Osteocyte (in vitro differentiated cells): ENCODE results near the gene S100A2. TPM values are rescaled to one million over a fixed set of nuclear protein-coding genes. Genes with fewer than 3 reads are reported as not detected.
"Not testable (repeated sequence)": the region's sequence is repeated elsewhere in the genome, so short reads cannot be mapped to it uniquely, and the experiment has no call there.

Experiments
- DNase-seq: peaks from one replicate; pipeline ENCODE4 v3.0.0; 2021; ENCODE audit warnings: mixed read lengths; ENCODE audit not compliant: unreplicated experiment; ENCODE audit errors: extremely low spot score
- H3K27ac Mint-ChIP-seq: one replicate; pipeline ENCODE4 v1.8.0; 2021; ENCODE audit warnings: mild to moderate bottlenecking, mixed read lengths; ENCODE audit not compliant: unreplicated experiment
- H3K27me3 Mint-ChIP-seq: one replicate; pipeline ENCODE4 v1.8.0; 2021; ENCODE audit warnings: mixed read lengths; ENCODE audit not compliant: unreplicated experiment
- H3K36me3 Mint-ChIP-seq: one replicate; pipeline ENCODE4 v1.8.0; 2021; ENCODE audit warnings: mixed read lengths; ENCODE audit not compliant: unreplicated experiment
- H3K4me1 Mint-ChIP-seq: one replicate; pipeline ENCODE4 v1.8.0; 2021; ENCODE audit warnings: mixed read lengths; ENCODE audit not compliant: unreplicated experiment
- H3K4me3 Mint-ChIP-seq: one replicate; pipeline ENCODE4 v1.8.0; 2021; ENCODE audit warnings: mild to moderate bottlenecking, moderate library complexity, mixed read lengths; ENCODE audit not compliant: unreplicated experiment
- H3K9me3 Mint-ChIP-seq: one replicate; pipeline ENCODE4 v1.8.0; 2021; ENCODE audit warnings: mixed read lengths; ENCODE audit not compliant: unreplicated experiment
- CTCF ChIP-seq: fragments of 200-600 bp; sonication (generic); IDR thresholded peaks from 2 replicates; pipeline ENCODE4 v1.5.0; 2021; ENCODE audit warnings: antibody characterized with exemption, mild to moderate bottlenecking, moderate library complexity
- total RNA-seq: library from RNA; stranded (reverse); gene quantifications from 2 replicates; pipeline ENCODE4 v1.2.1, GENCODE V29; 2021

Gene S100A2
- total RNA-seq, 1 donor from 2014 or later, result 8.9 TPM

GRCh38 chr1:153566414-153567371 lies 1.0 kb upstream of the S100A2 start:
- no peaks in the 10 kb centered on the region for H3K36me3 Mint-ChIP-seq
- H3K4me1 Mint-ChIP-seq, result peaks cover 53% of the 10 kb centered on the region
- H3K27me3 Mint-ChIP-seq, result no peaks in the 10 kb centered on the region
- peak; percentile 99 for DNase-seq
- H3K27ac Mint-ChIP-seq, result peak overlapping the region; percentile 100
- H3K9me3 Mint-ChIP-seq, result no peaks in the 10 kb centered on the region
- H3K4me3 Mint-ChIP-seq, result no peak overlapping the region
- no peak for TF ChIP-seq CTCF

DNA sequence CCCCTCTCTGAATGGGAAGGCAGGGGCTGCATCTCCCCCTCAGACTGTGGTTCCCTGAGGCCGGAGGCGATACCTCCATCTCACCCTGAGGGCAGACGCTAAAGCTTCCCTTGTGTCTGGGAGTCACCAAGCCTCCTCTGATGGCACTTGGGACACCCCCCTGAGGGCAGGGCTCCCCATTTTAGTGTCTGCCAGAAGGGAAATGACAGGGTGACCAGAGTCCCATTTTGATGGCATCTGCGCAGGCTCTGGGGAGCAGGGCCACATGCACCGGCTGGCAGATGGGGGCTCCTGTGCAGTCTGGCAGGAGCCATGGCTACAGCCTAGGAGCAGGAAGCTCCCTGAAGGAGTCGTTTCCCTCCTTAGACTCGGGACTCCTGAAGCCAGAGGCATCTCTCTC lies 1.7 kb downstream of the S100A2 start:
- H3K9me3 Mint-ChIP-seq, result no peaks in the 10 kb centered on the region
- H3K27ac Mint-ChIP-seq, result peak overlapping the region; percentile 82
- peaks cover 50% of the 10 kb centered on the region for H3K4me1 Mint-ChIP-seq
- no peak for TF ChIP-seq CTCF
- H3K27me3 Mint-ChIP-seq, result no peaks in the 10 kb centered on the region
- H3K36me3 Mint-ChIP-seq, result no peaks in the 10 kb centered on the region
- H3K4me3 Mint-ChIP-seq, result no peak overlapping the region
- DNase-seq, result no peak

- TF ChIP-seq CTCF, result no peak
- no peaks in the 10 kb centered on the region for H3K9me3 Mint-ChIP-seq
- H3K36me3 Mint-ChIP-seq, result no peaks in the 10 kb centered on the region
- H3K4me1 Mint-ChIP-seq, result peaks cover 46% of the 10 kb centered on the region
- no peaks in the 10 kb centered on the region for H3K27me3 Mint-ChIP-seq
- no peak overlapping the region for H3K4me3 Mint-ChIP-seq
- no peak for DNase-seq
- H3K27ac Mint-ChIP-seq, result no peak overlapping the region
Observed at GRCh38 chr1:153563483-153563901, 2.2 kb downstream of the S100A2 start.

DNA sequence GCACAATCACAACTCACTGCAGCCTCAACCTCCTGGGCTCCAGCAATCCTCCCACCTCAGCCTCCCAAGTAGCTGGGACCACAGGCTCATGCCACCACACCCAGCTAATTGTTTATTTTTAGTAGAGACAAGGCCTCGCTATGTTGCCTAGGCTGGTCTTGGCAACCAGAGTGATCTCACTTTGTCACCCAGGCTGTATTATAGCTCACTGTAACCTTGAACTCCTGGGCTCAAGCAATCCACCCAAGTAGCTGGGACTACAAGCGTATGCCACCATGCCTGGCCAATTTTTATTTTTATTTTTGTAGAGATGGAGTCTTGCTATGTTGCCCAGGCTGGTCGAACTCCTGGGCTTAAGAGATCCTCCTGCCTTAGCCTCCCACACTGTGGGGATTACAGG lies 3.6 kb downstream of the S100A2 start:
- H3K4me1 Mint-ChIP-seq, result peaks cover 34% of the 10 kb centered on the region
- DNase-seq, H3K9me3 Mint-ChIP-seq, H3K4me3 Mint-ChIP-seq, H3K27me3 Mint-ChIP-seq, H3K36me3 Mint-ChIP-seq: not testable (repeated sequence)
- H3K27ac Mint-ChIP-seq, result peak overlapping the region; percentile 56

DNA sequence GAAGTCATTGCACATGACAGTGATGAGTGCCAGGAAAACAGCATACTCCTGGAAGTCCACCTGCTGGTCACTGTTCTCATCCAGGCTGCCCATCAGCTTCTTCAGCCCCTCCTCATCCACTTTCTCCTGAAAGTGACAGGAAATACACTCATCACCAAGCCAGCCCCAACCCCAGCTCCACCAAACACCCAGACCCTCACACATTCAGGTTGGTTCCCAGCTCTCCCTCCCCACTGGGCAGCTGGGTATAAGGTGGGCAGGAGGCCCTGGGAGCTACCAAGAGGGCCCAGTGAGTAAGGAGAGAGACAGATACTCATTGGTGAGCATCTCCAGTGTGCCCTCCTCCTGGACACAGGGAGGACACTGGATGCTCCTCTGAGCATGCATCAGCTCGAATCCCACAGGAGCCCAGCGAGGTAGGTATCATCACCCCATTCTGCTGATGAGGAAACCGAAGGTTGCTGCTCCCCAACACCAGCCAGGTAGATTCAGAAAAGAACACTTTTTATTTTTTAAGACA lies 4.1 kb downstream of the S100A2 start:
- Mint-ChIP-seq H3K4me3 (no peak overlapping the region), H3K9me3 (no peaks in the 10 kb centered on the region), H3K4me1 (peaks cover 29% of the 10 kb centered on the region), H3K27me3 (no peaks in the 10 kb centered on the region), H3K36me3 (no peaks in the 10 kb centered on the region), H3K27ac (peak overlapping the region; percentile 56)
- DNase-seq, result no peak
- no peak for TF ChIP-seq CTCF
